Erythroblast (primary cell): ENCODE data around the gene FRYL.

ENCODE experiments used
- GATA1 ChIP-seq: IDR thresholded peaks from 2 replicates; pipeline ENCODE4 v1.6.1; 2011; ENCODE audit warnings: low read depth, mild to moderate bottlenecking, control low read depth, low read length, moderate library complexity
- POLR2A ChIP-seq: IDR thresholded peaks from 2 replicates; pipeline ENCODE4 v1.6.1; 2011; ENCODE audit warnings: mild to moderate bottlenecking, low read length

DNA sequence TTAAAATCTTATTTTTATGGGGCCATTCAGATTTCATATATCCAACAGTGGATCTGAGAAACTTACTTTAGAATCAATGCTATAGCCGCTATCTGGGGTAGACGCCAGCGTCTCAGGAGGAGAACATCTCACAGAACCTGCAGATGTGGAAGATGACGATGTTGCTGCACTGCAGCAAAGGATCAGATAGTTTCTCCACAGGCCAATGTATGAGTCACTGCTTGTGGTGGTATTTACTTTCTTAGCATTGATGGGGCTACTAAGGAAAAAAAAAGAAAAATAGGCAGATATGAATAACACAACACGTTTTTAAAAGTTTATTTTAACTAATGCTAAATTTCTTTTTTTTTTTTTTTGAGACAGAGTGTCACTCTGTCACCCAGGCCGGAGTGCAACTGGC is 204.1 kb downstream of the FRYL start:
- no peak for TF ChIP-seq POLR2A
- no peak for TF ChIP-seq GATA1
